22Rv1 (cell line): ENCODE results near the gene SLC1A6.

Experiments used
- H3K27ac ChIP-seq: fragments of 450-650 bp; 2 replicates; pipeline ENCODE4 v1.5.1; 2017
- ZFX ChIP-seq: fragments of 450-650 bp; IDR thresholded peaks from 2 replicates; pipeline ENCODE4 v1.6.1; 2017; ENCODE audit warnings: antibody characterized with exemption, borderline replicate concordance
- TF ChIP-seq, protein P1 (sequence below): fragments of 450-650 bp; IDR thresholded peaks from 2 replicates; pipeline ENCODE4 v1.5.1; 2017; ENCODE audit warnings: mild to moderate bottlenecking

Gene SLC1A6

GRCh38 chr19:14940266-14940665 is 39.4 kb downstream of the SLC1A6 start:
- no peak for TF ChIP-seq ZFX
- TF ChIP-seq, protein P1, sequence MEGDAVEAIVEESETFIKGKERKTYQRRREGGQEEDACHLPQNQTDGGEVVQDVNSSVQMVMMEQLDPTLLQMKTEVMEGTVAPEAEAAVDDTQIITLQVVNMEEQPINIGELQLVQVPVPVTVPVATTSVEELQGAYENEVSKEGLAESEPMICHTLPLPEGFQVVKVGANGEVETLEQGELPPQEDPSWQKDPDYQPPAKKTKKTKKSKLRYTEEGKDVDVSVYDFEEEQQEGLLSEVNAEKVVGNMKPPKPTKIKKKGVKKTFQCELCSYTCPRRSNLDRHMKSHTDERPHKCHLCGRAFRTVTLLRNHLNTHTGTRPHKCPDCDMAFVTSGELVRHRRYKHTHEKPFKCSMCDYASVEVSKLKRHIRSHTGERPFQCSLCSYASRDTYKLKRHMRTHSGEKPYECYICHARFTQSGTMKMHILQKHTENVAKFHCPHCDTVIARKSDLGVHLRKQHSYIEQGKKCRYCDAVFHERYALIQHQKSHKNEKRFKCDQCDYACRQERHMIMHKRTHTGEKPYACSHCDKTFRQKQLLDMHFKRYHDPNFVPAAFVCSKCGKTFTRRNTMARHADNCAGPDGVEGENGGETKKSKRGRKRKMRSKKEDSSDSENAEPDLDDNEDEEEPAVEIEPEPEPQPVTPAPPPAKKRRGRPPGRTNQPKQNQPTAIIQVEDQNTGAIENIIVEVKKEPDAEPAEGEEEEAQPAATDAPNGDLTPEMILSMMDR: no peak
- no peak overlapping the region for H3K27ac ChIP-seq

GRCh38 chr19:14933506-14933905 is 46.2 kb downstream of the SLC1A6 start:
- TF ChIP-seq, protein P1: no peak
- TF ChIP-seq ZFX: no peak
- H3K27ac ChIP-seq: no peak overlapping the region

DNA sequence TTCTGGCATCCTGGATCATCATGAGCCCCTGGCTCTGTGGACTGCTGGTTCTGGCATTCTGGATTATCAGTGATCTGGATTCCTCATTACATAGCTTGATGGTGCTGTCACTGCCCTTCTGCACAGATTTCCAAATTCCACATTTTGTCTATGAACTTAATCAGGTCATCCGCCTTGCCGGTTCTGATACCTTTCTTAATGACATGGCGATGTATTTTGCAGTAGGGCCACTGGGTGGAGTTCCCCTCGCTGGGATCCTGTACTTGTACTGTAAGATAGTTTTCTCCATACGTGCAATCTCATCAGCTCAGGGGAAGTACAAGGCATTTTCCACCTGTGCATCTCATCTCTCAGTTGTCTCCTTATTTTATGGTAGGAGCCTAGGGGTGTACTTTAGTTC is 62.8 kb downstream of the SLC1A6 start:
- no peak overlapping the region for H3K27ac ChIP-seq
- TF ChIP-seq, protein P1: no peak
- no peak for TF ChIP-seq ZFX

DNA sequence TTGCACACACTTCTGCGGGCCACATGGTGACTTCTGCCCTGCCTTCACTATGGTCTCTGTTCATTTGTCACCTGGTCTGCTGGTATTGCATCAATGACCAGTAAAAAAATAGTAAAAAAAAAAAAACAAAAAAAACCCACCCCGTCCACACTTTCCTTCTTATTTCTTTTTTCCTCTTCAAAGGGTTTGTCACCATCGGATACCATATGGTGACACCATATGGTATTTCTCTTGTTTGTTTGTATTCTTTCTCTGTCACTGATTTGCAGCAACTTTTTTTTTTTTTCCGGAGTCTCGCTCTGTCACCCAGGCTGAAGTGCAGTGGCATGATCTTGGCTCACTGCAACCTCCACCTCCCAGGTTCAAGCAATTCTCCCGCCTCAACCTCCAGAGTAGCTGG is 64.5 kb downstream of the SLC1A6 start:
- no peak overlapping the region for H3K27ac ChIP-seq
- TF ChIP-seq, protein P1: no peak
- no peak for TF ChIP-seq ZFX

GRCh38 chr19:14906711-14907110 is 73.0 kb downstream of the SLC1A6 start:
- no peak overlapping the region for H3K27ac ChIP-seq
- TF ChIP-seq, protein P1: no peak
- no peak for TF ChIP-seq ZFX

- TF ChIP-seq ZFX: no peak
- TF ChIP-seq, protein P1: no peak
- H3K27ac ChIP-seq: no peak overlapping the region
Observed at GRCh38 chr19:14901675-14902260, 77.9 kb downstream of the SLC1A6 start.
